HuH-7.5 (cell line): ENCODE results near the gene SLC31A1.
"Not testable (repeated sequence)": the region's sequence is repeated elsewhere in the genome, so short reads cannot be mapped to it uniquely, and the experiment has no call there.

Source experiments
- DNase-seq: peaks from one replicate; pipeline ENCODE4 v3.0.0; 2011; ENCODE audit warnings: low spot score

SLC31A1 gene

DNA sequence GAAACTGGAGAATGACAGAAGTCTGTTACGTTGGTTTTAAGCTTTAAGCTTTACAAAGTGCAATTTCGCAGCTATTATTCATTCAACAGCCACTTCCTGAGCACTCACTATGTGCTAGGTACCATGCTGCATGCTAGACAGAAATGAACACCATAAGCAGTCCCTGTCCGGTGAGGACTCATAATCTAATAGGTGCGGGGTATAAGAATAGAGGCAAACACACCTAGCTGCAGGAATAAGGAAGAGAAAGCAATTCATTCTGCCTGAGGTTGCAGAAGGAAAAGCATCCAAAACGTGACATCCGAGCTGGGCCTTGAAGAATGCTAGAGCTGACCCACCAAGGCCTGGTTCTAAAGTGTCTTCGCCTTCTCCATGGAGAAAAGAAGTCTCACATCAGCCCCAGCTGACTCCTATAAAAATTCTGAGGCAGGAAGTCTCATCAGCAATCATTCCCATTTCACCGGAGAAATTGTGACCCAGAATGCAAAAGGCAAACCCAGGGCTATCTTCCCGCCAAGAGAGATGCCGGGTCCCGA lies 809 bp upstream of the SLC31A1 start:
- DNase-seq: no peak

DNA sequence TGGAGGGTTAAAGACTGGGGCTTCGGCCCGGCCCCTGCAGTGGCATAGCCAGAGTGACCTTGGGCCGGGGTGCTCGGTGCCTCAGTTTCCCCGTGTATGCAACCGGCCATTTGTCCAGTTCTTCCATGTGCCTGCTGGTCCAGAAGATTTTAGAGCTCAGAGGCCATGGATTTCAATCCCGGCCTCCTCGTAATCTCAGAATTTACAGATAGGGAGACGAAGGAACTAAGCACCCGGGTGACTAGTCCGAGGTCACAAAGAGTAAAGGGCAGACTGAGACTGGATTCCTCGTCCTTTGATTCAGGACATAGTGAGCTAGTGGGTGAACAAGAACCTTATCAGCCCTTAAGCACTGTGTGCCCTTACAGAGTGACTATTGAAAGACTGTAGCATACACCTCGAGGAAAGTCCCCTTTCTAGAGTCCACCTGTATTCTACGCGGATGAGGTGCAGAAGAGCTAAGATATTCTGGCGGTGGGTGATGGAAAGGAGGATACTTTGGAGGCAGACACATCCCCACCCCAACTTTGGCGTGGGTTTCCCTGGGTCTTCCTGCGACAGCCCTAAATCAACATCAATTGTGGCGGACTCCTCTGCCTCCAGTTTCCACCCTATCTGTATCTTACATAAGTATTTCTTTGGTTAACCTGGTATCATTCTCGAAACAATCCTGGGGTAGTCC lies 597 bp downstream of the SLC31A1 start:
- no peak for DNase-seq

DNA sequence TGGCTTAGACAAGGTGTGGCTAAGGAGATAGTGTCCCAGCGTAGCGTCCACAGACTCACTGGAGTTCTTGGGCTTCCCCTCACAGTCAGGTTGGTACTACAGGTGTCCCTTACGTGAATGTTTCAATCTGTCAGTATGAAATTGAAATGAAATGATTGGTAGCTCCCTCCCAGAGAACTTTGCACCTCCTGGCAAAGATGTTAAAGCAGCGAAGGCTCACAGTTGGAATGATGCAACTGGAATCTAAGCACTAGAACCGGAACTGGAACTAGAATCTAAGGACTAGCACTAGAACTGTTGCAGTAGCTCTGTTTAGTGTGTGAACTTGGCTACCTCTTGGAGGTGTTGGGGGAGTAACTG lies 1.1 kb downstream of the SLC31A1 start:
- DNase-seq: no peak

DNA sequence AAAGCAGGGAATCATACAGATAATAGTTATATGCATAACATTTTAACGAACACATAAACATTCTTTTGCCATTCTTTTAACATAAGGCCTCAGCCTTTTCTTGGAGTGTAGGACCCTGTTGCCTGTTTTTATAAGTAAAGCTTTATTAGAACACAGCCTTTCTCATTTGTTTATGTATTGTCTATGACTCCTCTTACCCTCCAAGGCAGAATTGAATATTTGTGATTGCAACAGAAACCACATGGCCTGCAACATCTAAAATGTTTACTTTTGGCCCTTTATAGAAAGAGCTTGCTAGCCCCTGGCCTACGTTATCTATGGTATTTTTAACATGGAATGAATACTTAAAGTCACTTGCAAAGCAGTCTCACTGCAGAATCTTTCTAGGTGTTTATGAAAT lies 2.6 kb downstream of the SLC31A1 start:
- no peak for DNase-seq

DNA sequence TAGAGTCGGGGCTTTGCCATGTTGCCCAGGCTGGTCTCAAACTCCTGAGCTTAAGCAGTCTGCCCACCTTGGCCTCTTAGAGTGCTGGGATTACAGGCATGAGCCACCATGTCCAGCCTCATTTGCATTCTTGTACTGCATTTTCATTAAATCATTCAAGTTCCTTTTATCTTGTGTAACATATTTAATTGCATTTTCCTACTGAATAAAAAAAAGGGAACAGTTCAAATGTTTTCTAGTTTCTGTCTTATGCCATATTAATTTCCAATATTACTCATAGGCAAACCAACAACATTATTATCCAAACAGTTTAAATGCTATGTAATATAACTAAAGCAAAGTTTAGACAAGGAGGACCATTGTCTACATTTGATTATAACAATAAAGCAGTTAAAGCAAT lies 6.1 kb downstream of the SLC31A1 start:
- no peak for DNase-seq

DNA sequence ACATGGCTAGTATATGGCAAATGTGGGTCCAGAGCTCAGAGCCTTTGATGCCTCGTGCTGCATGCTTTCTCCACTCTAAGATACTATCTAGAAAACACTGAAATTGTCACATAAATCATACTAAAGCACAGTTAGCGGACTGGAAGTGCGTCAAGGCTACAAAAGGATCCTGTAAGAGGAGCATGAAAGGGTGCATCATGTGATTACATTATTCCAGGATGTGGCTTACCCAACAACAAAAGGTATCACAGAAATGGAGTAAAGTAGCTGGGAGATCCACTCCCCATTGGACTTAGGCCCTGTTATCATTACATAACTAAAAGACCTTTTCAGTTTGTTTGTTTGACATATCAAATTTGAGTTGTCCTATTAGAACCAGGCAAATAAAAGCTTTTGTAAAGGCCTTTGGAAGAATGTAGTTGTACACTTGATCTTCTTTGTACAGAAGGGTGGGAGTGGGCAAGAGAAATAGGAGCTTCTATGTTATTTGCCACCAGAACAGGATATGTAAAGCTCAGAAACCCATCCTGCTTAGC lies 6.9 kb downstream of the SLC31A1 start:
- DNase-seq: no peak

DNA sequence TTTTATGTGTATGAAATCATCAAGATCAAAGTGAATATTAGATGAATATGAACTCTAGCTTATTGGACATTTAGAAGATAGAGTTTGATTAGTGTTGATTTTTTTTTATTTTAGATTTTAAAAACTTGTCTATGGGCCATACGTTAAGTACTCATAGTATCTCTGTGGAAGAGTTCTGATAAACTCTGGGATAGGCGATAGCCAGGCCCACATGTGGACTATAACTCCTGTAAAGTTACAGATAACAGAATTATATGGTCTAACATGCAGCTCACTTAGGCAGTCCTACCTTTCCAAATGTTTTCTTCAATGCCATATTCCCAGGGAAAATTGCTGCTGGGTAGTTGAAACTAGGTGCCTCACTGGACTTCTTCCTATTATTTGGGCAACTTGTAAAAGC lies 10.4 kb downstream of the SLC31A1 start:
- no peak for DNase-seq

DNA sequence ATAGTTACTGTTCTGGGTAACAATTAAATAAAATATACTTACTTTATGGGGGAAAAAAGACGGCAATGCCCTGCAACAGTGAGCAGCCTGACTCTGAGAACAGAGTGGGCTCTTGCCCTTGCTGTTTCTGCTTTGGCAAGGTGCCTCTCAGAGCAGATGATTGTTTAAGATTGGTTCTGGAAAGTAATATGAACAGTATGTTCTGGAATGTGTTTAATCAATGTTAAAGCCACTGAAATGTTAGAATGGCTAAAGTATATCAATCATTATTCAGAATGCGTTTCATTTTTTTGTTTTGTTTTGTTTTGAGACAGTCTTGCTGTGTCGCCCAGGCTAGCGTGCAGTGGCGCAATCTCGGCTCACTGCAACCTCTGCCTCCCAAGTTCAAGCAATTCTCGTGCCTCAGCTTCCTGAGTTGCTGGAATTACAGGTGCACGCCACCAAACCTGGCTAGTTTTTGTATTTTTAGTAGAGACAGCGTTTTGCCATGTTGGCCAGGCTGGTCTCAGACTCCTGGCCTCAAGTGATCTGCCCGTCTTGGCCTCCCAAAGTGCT lies 14.4 kb downstream of the SLC31A1 start:
- DNase-seq: not testable (repeated sequence)

DNA sequence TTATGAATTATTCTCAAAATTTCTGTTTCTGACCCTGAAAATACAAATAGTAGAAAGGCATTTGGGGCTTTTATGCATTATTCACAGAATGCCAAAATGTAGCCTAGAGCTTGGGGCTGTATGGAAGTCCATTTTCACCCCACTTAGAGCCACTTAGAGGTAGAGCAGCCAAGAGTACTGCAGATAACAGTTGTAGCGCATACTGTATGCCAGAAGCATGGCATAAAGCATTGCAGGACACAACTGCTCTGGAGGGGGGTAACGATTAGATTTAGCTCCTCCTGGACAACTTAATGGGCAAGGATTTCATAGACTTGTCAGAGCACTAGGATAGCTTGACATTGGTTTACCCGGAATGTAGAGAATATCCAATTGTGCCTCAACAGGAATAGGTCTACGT lies 15.7 kb downstream of the SLC31A1 start:
- no peak for DNase-seq

DNA sequence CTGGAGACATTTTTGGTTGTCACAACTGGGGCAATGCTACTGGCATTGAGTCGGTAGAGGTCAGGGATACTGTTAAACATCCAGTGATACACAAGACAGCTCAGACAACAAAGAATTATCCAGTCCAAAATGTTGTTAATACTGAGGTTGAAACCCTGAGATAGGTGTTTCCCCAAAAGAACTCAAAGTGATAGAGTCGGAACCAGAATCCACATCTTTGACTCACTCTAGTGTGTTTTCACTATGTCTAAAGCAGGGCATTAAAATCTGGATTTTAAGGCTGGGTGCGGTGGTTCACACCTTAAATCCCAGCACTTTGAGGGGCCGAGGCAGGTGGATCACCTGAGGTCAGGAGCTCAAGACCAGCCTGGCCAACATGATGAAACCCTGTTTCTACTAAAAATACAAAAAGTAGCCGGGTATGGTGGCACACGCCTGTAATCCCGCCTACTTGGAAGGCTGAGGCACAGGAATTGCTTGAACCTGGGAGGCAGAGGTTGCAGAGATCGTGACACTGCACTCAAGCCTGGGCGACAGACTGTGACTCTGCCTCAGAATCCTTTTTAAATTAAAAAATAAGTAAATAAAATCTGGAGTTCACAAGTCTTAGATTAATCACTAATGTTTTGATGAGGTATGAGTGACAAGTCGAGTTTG lies 17.0 kb downstream of the SLC31A1 start:
- no peak for DNase-seq

DNA sequence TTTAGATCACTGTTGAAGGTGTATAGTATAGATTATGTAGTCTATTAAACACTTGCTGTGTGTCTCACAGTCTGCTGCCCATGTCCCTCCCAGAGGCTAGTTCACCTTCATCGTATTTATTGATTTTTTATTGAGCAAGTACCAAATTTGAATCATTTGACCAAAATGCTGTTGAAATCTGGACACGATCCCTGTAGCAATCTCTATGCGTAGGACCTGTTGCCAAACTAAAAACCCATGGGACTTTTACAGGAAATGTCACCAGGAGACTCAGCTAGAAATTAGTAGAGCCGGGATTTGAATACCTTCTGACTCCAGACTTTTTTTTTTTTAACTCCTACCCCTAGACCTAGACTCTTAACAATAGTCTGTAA lies 17.5 kb downstream of the SLC31A1 start:
- no peak for DNase-seq

DNA sequence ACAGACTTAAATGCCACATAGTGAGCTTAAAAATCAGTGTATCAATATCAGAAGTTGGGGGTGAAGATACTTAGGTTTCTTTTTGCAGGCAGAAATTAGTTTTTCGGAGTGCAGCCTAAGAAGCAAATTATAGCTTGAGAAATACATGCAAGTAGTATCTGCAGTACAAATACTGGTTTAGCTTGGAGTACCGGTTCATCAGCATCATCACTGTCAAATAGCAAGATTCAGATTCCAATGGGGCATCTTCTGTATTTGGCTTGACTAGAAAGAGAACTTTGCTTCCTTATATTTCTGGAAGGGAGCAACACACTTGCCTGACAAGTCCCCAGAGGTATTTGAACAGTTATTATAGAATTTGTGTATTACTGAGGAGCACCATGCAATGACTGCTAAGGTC lies 19.8 kb downstream of the SLC31A1 start:
- no peak for DNase-seq

DNA sequence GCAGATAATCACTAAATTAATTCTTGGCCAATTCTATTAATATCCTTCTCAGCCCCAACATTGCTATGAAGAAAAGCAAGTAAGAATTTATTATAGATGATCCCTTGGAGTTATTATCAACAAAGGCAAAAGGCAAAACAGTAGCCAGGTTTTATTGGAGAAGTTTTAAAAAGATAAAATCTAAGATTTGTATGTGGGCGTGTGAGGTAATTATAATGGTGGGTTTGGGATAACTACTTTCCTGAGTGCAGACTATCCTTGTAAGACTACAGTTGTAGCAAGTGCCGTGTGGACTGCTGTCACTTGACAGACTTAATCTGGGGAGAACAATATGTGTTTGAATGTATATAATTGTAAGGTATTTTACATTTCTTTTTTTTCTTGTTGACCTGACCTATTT lies 23.2 kb downstream of the SLC31A1 start:
- DNase-seq: no peak

DNA sequence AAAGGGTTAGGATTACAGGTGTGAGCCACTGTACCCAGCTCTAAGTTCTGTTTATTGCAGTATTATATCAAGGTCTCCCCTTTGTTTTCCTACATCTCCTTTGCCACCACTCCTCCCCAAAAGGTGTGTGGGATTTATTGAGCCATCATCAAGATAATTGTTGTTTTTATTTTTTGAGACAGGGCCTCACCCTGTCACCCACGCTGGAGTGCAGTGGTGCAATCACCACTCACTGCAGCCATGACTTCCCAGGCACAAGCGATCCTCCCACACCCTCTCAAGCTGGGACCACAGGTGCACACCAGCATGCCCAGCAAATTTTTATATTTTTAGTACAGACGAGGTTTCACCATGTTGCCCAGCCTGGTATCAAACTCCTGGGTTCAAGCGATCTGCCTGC lies 24.6 kb downstream of the SLC31A1 start:
- no peak for DNase-seq

DNA sequence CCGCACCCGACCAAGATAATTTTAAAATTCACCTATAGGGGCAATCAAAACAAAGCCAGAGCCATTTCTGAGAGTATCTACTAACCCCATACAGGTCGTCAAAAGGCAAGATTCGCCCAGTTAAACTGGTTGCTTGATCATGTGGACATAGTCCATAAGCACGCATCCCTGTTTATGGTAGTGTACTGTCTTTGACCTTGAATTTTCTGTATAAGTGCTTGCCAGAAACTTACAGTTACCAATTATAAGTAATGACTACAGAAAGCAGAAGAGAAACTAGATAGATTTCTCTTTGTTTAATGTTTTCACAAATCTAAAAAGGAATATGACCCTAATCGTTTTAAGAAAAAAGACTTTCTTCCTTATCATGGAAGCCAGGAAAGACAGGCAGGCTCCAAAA lies 25.6 kb downstream of the SLC31A1 start:
- no peak for DNase-seq

DNA sequence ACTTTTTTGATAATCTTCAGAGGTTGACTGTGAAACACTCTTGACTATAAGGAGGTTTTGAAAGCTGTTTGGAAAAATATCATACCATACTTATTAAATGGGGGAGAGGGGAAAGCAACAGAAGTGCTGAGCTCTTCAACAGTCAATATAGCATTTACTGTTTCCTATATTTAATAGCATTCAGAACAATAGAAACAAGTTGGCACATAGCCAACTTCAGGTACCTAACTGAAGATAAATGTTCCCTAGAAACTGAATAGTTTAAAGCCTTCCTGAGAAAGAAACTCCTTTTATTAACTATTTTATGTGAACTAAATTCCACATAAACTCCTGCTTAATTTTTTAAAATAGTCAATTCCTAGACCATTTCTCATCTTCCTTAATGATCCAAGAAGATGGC lies 26.3 kb downstream of the SLC31A1 start:
- no peak for DNase-seq

DNA sequence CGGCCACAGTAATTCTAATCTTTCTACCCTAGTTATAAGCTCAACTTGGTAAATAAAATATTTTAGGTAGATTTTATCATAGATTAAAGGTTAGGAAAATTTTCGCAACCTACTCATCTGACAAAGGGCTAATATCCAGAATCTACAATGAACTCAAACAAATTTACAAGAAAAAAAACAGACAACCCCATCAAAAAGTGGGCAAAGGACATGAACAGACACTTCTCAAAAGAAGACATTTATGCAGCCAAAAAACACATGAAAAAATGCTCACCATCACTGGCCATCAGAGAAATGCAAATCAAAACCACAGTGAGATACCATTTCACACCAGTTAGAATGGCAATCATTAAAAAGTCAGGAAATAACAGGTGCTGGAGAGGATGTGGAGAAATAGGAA lies 28.3 kb downstream of the SLC31A1 start:
- DNase-seq: not testable (repeated sequence)

DNA sequence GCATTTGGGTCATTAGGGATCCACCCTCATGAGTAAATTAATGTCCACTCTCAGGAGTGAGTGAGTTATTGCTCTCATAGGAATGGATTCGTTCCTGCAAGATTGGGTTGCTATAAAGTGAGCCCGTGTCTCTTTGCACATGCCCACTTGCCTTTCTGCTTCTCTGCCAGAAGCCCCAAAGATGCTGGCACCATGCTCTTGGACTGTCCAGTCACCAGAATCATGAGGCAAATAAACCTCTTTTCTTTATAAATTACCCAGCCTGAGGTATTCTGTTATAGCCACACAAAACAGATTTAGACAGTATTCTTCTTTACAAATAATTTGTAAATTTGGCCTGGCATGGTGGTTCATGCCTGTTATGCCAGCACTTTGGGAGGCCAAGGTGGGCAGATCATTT lies 29.5 kb downstream of the SLC31A1 start:
- no peak for DNase-seq

DNA sequence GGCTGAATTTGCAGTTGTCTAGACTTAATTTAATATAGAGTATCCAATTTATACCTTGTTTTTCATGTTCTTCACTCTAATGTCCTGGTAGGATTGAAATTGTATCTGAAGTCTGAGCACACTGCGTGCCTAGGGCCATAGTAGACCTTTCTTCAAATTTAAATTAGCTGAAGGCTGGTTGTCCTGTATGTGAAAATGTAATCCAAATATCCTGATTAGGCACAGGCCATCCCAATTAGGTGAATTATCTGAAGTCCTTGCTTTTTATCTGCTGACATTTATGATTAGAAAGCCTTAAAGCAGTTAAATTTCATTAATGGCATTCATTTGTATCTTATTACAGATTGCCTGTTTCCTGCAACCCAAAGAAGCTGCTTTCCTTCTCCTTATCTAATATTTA lies 33.6 kb downstream of the SLC31A1 start:
- no peak for DNase-seq

DNA sequence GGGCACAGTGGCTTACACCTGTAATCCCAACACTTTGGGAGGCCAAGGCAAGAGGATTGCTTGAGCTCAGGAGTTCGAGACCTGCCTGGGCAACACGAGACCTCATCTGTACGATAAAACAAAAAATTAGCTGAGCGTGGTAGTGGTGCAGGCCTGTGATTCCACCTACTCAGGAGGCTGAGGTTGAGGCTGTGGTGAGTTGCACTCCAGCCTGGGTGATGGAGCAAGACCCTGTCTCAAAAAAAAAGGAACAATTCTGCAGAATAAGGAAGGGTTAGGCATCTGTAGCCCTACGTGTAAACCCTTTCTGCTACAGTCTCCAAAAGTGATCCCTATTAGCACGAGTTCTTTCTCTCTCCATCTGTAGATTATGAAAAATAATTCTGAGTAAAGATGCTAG lies 34.1 kb downstream of the SLC31A1 start:
- no peak for DNase-seq

DNA sequence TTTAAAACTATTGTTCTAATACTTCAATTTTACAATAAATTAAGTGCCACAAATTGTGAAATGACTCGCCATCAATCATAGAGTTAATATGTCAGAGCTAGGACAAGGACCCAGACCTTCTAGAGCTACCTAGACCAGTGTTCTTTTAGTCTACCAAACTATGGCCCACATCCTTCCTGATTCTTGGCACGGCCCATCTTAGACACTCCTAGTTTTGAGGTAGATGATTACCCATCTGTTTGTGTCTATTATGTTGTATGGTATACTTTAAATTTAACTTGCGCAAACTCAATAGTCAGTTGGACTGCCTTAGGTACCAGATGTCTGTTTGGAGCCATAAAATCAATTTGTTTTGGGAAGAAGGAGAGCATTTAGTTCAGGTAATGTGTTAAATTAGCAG lies 36.5 kb downstream of the SLC31A1 start:
- DNase-seq: no peak

DNA sequence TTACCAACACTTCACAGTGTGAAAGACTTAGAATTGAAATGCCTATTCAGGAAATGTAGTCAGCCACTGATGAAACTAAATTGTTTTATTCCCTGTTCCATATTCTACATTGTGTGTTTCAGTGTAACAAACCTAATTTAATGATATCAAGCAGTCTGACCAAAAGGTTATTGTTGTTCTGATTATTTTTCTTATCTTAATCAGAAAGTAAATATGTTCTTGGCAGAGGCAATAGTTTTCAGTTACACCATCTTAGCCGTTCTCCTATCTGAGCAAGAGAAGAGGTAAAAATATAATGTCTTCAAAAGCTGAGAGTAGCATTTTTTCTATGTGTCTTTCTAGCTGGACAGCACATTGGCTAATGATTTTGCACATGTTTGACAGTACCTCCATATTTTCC lies 36.9 kb downstream of the SLC31A1 start:
- no peak for DNase-seq

DNA sequence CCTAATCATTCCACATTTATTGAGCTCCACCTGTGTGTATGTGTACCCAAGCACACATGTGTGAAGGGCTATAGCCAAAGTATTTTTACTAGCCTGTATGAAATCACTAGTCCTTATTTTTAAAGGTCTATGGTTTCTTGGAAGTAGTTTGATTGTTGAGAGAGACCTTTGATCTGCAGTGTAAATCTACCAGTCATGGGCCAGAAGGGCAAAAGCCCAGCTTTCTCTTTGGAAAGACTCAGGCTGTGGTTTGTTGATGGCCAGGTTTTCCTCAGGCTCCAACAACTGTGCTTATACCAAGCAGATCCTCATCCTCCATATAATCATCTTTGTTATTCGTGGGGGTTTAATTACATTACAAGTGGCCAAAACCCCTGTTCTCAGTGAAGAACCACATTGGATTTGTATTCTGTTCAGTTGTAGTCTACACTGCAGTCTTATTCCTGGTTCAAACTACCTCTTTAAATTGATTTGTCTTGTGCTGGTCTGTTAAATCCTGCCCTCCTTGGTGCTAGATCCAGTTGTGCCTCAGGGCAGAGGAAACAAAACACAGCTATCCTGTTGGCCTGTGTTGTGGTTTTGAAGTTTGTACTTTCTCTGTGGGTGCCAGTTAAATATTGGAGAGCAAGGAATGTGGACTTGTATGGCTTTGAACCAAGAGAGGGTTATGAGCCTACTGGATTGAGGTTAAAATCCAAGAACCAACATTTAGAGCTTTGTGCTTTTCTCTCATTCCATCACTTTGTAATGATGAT lies 40.8 kb downstream of the SLC31A1 start:
- no peak for DNase-seq
